GM21526 (cell line): ENCODE measurements around the gene KIAA0586.
"Not testable (repeated sequence)": the region's sequence is repeated elsewhere in the genome, so short reads cannot be mapped to it uniquely, and the experiment has no call there.

Source experiments
- ATAC-seq: cut with Tn5 transposase; IDR thresholded peaks from one replicate; pipeline ENCODE4 v1.9.1; 2021; ENCODE audit warnings: moderate library complexity; ENCODE audit not compliant: unreplicated experiment, low FRiP score

The KIAA0586 gene

DNA sequence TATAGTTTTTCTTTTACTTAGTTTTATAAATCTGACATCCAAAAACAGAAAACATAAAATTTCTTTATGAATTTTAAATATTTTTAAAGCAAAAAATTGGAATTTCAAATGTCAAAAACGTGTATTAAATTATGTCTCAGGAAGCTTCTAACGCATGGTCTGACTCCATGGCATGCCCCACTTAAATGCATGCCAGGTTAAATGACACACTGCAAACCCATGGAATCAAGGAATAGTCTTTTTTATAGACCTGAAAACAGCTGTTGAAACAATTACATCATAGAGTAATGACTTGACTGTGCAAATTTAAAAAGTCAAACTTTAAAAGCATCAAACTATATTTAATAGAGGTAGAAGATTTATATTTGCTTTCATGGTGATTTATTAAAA, 114.1 kb downstream of the KIAA0586 start:
- no peak for ATAC-seq

- ATAC-seq = no peak
These were observed 115.7 kb downstream of the KIAA0586 start for GRCh38 chr14:58543253-58543652.

- no peak for ATAC-seq
These were observed 120.1 kb downstream of the KIAA0586 start for GRCh38 chr14:58547649-58548048.

- no peak for ATAC-seq
These were observed 121.7 kb downstream of the KIAA0586 start for GRCh38 chr14:58549105-58549757.

GRCh38 chr14:58553959-58554358, 126.4 kb downstream of the KIAA0586 start:
- no peak for ATAC-seq

DNA sequence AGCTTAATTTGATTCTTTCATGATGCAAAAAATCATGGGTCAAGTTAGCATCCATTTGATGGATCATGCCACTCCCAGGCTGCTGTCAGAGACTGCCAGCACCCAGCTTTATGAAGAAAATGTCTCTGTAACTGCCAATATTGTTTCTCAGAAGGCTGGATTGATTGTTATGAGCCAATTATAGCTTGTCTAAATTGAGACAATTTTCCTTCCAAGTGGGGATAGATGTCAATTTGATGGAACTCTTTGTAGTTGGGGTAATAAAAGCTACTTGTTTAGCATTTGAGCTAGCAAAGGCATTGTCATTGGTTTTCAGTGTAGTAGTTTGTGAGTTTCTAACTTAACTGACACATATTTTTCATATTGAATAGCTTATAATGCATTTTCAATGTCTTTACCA, 128.1 kb downstream of the KIAA0586 start:
- no peak for ATAC-seq

DNA sequence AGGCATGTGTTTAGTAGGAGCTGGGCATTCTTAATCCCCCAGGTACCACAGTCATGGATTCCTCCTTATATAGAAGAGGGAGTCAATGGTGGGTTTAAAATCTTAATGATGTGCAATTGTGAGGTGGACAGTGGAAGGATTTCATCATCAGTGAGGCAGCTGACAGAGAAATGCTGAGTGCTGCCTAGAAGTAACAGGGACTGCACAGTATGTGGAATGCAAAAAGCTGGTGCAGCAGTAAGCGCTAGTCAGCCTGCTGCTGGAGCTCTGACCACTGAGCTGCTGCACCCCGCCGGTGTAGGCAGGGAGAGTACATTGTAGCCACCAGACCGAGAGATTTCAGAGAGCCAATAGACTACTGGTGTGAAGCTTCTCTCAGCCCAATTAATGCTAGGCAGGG, 129.7 kb downstream of the KIAA0586 start:
- no peak for ATAC-seq

- ATAC-seq = no peak
These were observed 132.7 kb downstream of the KIAA0586 start for GRCh38 chr14:58560208-58560607.

GRCh38 chr14:58562141-58562540, 134.6 kb downstream of the KIAA0586 start:
- no peak for ATAC-seq

DNA sequence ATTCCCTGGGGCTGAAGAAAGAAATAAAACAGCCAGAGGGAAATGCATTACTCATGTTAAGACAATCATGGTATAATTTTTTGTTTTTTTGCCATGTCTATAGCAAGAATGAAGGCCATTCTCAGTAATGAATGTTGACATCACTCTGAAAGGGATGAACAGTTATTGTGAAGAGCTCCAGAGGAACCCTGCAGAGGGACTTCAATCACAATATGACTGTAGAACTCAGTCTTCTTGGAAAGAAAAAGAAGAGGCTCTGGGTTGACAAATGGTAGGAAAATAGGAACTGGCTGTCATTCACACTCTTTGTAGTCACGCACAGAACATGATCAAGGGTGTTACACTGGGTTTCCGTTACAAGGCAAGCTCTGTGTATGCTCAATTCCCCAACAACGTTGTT, 136.5 kb downstream of the KIAA0586 start:
- no peak for ATAC-seq

DNA sequence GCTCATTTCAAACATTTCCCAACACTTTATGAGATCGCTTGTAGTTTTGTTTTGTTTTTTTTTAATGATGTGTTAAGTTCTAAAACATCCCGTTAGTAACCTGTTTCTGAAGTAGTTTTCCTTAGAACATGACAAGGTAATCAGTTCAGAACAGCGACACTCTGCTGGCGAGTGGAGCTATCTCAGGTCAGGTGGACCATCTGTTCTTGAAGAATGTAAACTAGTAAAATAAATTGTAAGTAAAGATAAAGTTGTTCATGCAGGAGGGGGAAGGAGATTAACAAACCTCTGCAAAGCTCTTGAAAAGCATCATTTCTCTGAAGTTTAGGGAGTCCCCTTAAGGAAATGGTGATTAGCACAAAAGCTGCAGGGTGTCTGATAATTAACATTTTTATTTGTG, 138.3 kb downstream of the KIAA0586 start:
- no peak for ATAC-seq

GRCh38 chr14:58566979-58567378, 139.5 kb downstream of the KIAA0586 start:
- ATAC-seq = no peak

DNA sequence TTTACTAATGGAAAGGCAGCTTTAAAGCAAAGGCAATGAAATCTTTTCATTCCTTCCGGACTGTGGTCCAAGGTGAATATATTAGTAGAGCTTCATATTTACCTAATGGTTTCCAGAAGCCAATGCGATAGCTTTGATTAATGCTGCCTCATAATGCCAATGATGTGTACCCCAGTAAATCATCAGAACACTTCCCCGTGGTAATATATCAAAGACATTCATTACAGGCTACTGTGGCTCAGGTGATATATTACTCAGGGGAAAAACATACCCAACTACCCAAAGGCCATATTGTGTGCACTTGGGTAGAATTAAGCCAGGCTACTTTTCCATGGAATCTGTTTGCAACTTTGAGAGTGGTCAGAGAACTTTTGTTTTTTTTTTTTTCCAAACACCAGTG, 140.8 kb downstream of the KIAA0586 start:
- ATAC-seq = no peak

DNA sequence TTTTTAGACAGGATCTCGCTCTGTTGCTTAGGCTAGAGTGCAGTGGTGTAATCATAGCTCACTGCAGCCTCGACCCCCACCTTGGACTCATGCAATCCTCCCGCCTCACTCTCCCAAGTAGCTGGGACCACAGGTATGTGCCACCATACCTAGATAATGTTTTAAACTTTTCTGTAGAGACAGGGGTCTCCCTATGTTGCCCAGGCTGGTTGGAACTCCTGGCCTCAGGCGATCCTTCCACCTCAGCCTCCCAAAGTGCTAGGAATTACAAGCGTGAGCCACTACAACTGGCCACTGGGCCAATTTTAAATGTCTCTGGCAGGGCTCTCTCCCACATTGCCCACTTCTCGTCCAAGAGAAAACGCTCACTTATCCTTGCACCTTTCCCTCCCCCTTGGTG, 143.7 kb downstream of the KIAA0586 start:
- no peak for ATAC-seq

- ATAC-seq = no peak
These were observed 144.4 kb downstream of the KIAA0586 start for GRCh38 chr14:58571769-58572472.

DNA sequence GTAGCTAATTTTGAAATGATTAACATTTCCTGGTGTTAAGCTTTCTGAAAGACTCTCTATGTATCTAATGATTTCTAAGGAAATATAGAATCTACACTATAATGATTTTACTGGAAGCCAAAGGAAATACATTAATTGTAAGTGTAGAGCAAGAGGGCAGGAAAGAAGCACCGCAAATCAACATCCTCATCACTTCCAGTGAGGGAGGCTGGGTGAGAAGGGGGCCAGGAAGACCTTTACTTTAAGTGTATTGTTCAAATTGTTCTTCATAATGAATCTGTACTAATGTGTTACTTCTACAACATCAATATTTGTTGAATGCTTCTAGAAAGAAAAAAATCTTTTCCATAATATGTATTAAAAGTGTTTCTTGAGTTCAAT, 144.9 kb downstream of the KIAA0586 start:
- ATAC-seq = no peak

DNA sequence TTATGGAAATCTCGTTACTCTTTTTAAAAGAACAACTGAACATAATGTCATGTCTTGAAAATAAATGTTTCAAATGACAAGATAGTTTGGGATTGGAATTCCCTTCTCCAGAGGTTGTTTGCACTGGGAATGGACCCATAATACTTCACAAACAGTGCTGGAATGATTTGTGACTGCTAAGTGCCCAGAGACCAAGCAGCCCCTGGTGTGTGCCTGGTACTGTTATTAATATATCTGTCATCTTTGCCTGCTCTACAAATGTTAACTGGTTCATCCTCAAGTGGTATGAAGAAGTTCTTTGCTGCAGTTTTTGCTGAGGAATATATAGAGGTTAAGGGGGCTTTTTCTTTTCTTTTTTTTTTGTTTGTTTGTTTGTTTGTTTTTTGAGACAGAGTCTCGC, 145.3 kb downstream of the KIAA0586 start:
- ATAC-seq = no peak

DNA sequence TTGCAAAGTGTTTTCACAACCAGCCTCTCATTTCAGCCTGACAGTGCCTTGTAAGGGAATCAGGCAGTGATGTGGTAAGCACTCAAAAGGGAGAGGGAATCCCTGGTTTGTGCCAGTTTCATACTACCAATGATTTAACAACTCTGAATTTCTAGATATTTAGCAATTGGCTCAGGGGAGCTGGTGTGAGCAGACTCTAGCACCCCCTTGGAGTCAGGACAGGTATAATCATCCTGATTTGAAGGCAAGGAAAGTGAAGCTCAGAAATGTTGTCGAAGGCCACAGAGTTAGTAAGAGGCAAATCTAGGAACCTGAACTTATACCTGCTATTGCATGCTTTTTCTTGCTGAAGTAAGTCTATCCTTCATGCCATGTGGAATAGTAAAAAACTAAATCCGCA, 147.1 kb downstream of the KIAA0586 start:
- no peak for ATAC-seq

GRCh38 chr14:58575956-58576355, 148.4 kb downstream of the KIAA0586 start:
- ATAC-seq = no peak

DNA sequence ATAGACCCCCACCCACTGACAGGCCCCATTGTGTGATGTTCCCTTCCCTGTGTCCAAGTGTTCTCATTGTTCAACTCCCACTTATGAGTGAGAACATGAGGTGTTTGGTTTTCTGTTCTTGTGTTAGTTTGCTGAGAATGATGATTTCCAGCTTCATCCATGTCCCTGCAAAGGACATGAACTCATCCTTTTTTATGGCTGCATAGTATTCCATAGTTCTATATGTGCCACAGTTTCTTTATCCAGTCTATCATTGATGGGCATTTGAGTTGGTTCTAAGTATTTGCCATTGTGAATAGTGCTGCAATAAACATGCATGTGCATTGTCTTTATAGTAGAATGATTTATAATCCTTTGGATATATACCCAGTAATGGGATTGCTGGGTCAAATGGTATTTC, 152.5 kb downstream of the KIAA0586 start:
- not testable (repeated sequence) for ATAC-seq

GRCh38 chr14:58581389-58581788, 153.9 kb downstream of the KIAA0586 start:
- not testable (repeated sequence) for ATAC-seq

GRCh38 chr14:58584383-58584782, 156.9 kb downstream of the KIAA0586 start:
- ATAC-seq = no peak
